Sigmoid colon (tissue), 7 donors: ENCODE data around the gene FOLR2. TPM values are rescaled to one million over a fixed set of nuclear protein-coding genes. Genes with fewer than 3 reads are reported as not detected.

Source experiments
- DNase-seq: peaks from one replicate; pipeline ENCODE4 v3.0.0-alpha.2; 2019
- H3K27ac ChIP-seq, 4 donors: fragments of 200-600 bp; sonication (generic); one replicate each; pipeline ENCODE4 v1.5.1; 2016 to 2019; ENCODE audit warnings: mild to moderate bottlenecking in 1 of 4
- H3K27me3 ChIP-seq, 3 donors: fragments of 200-600 bp; sonication (generic); one replicate each; pipeline ENCODE4 v1.5.1; 2019; ENCODE audit warnings: mild to moderate bottlenecking in 1 of 3
- H3K36me3 ChIP-seq, 4 donors: fragments of 200-600 bp; sonication (generic); one replicate each; pipeline ENCODE4 v1.5.1; 2016 to 2019
- H3K4me1 ChIP-seq, 4 donors: fragments of 200-600 bp; sonication (generic); one replicate each; pipeline ENCODE4 v1.5.1; 2017 to 2019
- H3K4me3 ChIP-seq, 4 donors: fragments of 200-600 bp; sonication (generic); one replicate each; pipeline ENCODE4 v1.5.1; 2017 to 2019; ENCODE audit warnings: mild to moderate bottlenecking in 2 of 4, moderate library complexity in 1 of 4
- H3K9me3 ChIP-seq, 4 donors: fragments of 200-600 bp in 3 of 4; sonication (generic) in 3 of 4; one replicate each; pipeline versions ENCODE4 v1.5.1 to v1.6.1; 2013 to 2019
- CTCF ChIP-seq, 4 experiments: fragments of 450-650 bp in 3 of 4; fragments of 200-600 bp in 1 of 4; IDR thresholded peaks; one replicate each; pipeline ENCODE4 v1.5.1; 2016 to 2019; ENCODE audit warnings: antibody characterized with exemption in 4 of 4, mild to moderate bottlenecking in 3 of 4, moderate library complexity in 2 of 4
- EP300 ChIP-seq, 4 donors: sonication (generic); formaldehyde crosslinking; IDR thresholded peaks; one replicate each; pipeline ENCODE4 v1.6.1; 2017; ENCODE audit warnings: antibody characterized with exemption in 4 of 4
- POLR2A ChIP-seq, 2 donors: fragments of 450-650 bp; IDR thresholded peaks; one replicate each; pipeline ENCODE4 v1.6.1; 2016; ENCODE audit warnings: antibody characterized with exemption in 2 of 2, mild to moderate bottlenecking in 2 of 2, moderate library complexity in 2 of 2
- POLR2AphosphoS5 ChIP-seq, 4 donors: sonication (generic); formaldehyde crosslinking; IDR thresholded peaks; one replicate each; pipeline ENCODE4 v1.6.1; 2017; ENCODE audit warnings: antibody characterized with exemption in 4 of 4
- WGBS, 2 donors: extraction: QIAGEN DNeasy Blood & Tissue Kit; methylation state at CpG; one replicate each; pipeline ENCODE4 v1.1.7; 2013; 5-methylcytosine and 5-hydroxymethylcytosine counted together
- intact Hi-C: fragments of 100-400 bp; cut with DNase I; formaldehyde crosslinking; loops from one replicate; pipeline ENCODE4 v1.15.1; 2023
- polyA plus RNA-seq, 3 donors: library from polyadenylated mRNA; stranded (reverse); fragments of 200-250 nt; gene quantifications; one replicate each; pipeline ENCODE4 v1.2.3, GENCODE V29; 2013
- total RNA-seq, 4 donors: library from RNA; depleted of rRNA; stranded (reverse); fragments of >200 nt; gene quantifications; one replicate each; pipeline ENCODE4 v1.1.0, GENCODE V29; 2016
- donor health status: healthy with polysubstance abuse.
- donor health status: Bipolar disorder and iron deficiency.
- donor health status: healthy.

Gene FOLR2
- total and polyA plus RNA-seq, 7 donors, result 14.1 to 61.7 (median 27.0) TPM

GRCh38 chr11:72242141-72242540 lies 25.5 kb downstream of the FOLR2 start:
- 94 to 96% methylated on average over 2 of the region's 2 CpGs for WGBS, 2 donors
- no peaks in the 10 kb centered on the region for H3K9me3 ChIP-seq
- no peak overlapping the region for H3K27ac ChIP-seq
- peaks cover 0 to 8% (median 5%) of the 10 kb centered on the region in 4 donors for H3K36me3 ChIP-seq
- peaks cover 30 to 70% (median 51%) of the 10 kb centered on the region in 3 donors for H3K27me3 ChIP-seq
- no peak overlapping the region for H3K4me3 ChIP-seq
- intact Hi-C loops, result loop anchor here (5.0 kb wide), 1 partner anchor 170 kb away; no protein-coding TSS in a partner anchor
- TF ChIP-seq POLR2A (IDR thresholded peaks at IDR 0.05) (no peak), EP300 (IDR thresholded peaks at IDR 0.05) (no peak)
- no peak for DNase-seq
- H3K4me1 ChIP-seq, result peaks cover 0 to 55% (median 50%) of the 10 kb centered on the region in 4 donors

GRCh38 chr11:72243173-72244059 lies 26.8 kb downstream of the FOLR2 start:
- Histone ChIP-seq H3K4me3 (peak overlapping the region in 1 of 4 donors; percentile 18), H3K4me1 (peaks cover 0 to 43% (median 38%) of the 10 kb centered on the region in 4 donors), H3K36me3 (no peaks in the 10 kb centered on the region), H3K27ac (no peak overlapping the region), H3K9me3 (no peaks in the 10 kb centered on the region), H3K27me3 (peaks cover 30 to 80% (median 51%) of the 10 kb centered on the region in 3 donors)
- no peak for DNase-seq
- intact Hi-C loops, result loop anchor here (5.0 kb wide), 1 partner anchor 169 kb away; no protein-coding TSS in a partner anchor
- 21 to 34% methylated on average over 58 of the region's 58 CpGs for WGBS, 2 donors
- TF ChIP-seq EP300 (IDR thresholded peaks at IDR 0.05) (no peak), POLR2A (IDR thresholded peaks at IDR 0.05) (no peak), CTCF (IDR thresholded peaks at IDR 0.05) (no peak), POLR2AphosphoS5 (IDR thresholded peaks at IDR 0.05) (no peak)

GRCh38 chr11:72244060-72244360 lies 27.4 kb downstream of the FOLR2 start, which contains the start of gene PHOX2A:
Gene PHOX2A (minus strand): TSS chr11:72244176. CDS start chr11:72244004, 172 bp downstream.
- no peaks in the 10 kb centered on the region for H3K9me3 ChIP-seq
- WGBS, 2 donors, result 5 to 13% methylated on average over 37 of the region's 37 CpGs
- peak within 1 kb of the TSS in 2 of 4 donors; percentile 10 to 18 for H3K4me3 ChIP-seq
- no peaks in the 10 kb centered on the region for H3K36me3 ChIP-seq
- intact Hi-C loops, result loop anchor here (5.0 kb wide), 1 partner anchor 168 kb away; no protein-coding TSS in a partner anchor
- DNase-seq, result no peak
- peaks cover 30 to 80% (median 51%) of the 10 kb centered on the region in 3 donors for H3K27me3 ChIP-seq
- H3K4me1 ChIP-seq, result peaks cover 0 to 37% (median 32%) of the 10 kb centered on the region in 4 donors
- H3K27ac ChIP-seq, result no peak within 1 kb of the TSS
- TF ChIP-seq EP300 (IDR thresholded peaks at IDR 0.05) (no peak), CTCF (IDR thresholded peaks at IDR 0.05) (no peak), POLR2A (IDR thresholded peaks at IDR 0.05) (no peak), POLR2AphosphoS5 (IDR thresholded peaks at IDR 0.05) (no peak)

GRCh38 chr11:72244361-72245262 lies 28.0 kb downstream of the FOLR2 start:
- Histone ChIP-seq H3K36me3 (no peaks in the 10 kb centered on the region), H3K9me3 (no peaks in the 10 kb centered on the region), H3K27ac (no peak overlapping the region), H3K4me1 (peaks cover 0 to 31% (median 26%) of the 10 kb centered on the region in 4 donors), H3K4me3 (peak overlapping the region in 2 of 4 donors; percentile 10 to 18), H3K27me3 (peaks cover 30 to 80% (median 51%) of the 10 kb centered on the region in 3 donors)
- DNase-seq, result no peak
- TF ChIP-seq CTCF (IDR thresholded peaks at IDR 0.05), result no peak
- TF ChIP-seq POLR2AphosphoS5 (IDR thresholded peaks at IDR 0.05), result no peak
- TF ChIP-seq EP300 (IDR thresholded peaks at IDR 0.05), result no peak
- no peak for TF ChIP-seq POLR2A (IDR thresholded peaks at IDR 0.05)
- intact Hi-C loops, result loop anchor here (5.0 kb wide), 1 partner anchor 168 kb away; no protein-coding TSS in a partner anchor
- 8 to 13% methylated on average over 46 of the region's 46 CpGs for WGBS, 2 donors
